Loucy (cell line): ENCODE results near the gene BCAS1.

Source experiments
- H2AFZ ChIP-seq: fragments of 200-600 bp; sonication (generic); 2 replicates; pipeline ENCODE4 v1.6.0; 2016; ENCODE audit warnings: antibody characterized with exemption, mild to moderate bottlenecking, low read length, moderate library complexity
- H3F3A ChIP-seq: fragments of 200-600 bp; 2 replicates; pipeline ENCODE4 v1.6.0; 2016; ENCODE audit warnings: antibody characterized with exemption, low read depth, mild to moderate bottlenecking
- H3K27me3 ChIP-seq: fragments of 200-600 bp; sonication (generic); 2 replicates; pipeline ENCODE4 v1.6.1; 2014; ENCODE audit warnings: low read length, mild to moderate bottlenecking; ENCODE audit not compliant: insufficient read depth, poor library complexity, severe bottlenecking
- H3K36me3 ChIP-seq: fragments of 200-600 bp; sonication (generic); 2 replicates; pipeline ENCODE4 v1.6.1; 2016; ENCODE audit warnings: low read length; ENCODE audit not compliant: insufficient read depth
- H3K4me1 ChIP-seq: fragments of 200-600 bp; sonication (generic); 2 replicates; pipeline ENCODE4 v1.5.1; 2014; ENCODE audit warnings: low read length, mild to moderate bottlenecking; ENCODE audit not compliant: insufficient read depth, poor library complexity, severe bottlenecking
- H3K4me2 ChIP-seq: fragments of 200-600 bp; sonication (generic); 2 replicates; pipeline ENCODE4 v1.6.0; 2014; ENCODE audit warnings: antibody characterized with exemption, low read length, low read depth, mild to moderate bottlenecking; ENCODE audit not compliant: poor library complexity, severe bottlenecking
- H3K4me3 ChIP-seq: fragments of 200-600 bp; sonication (generic); 2 replicates; pipeline ENCODE4 v1.5.1; 2014; ENCODE audit warnings: low read length, mild to moderate bottlenecking, mixed read lengths; ENCODE audit not compliant: poor library complexity, severe bottlenecking
- H3K79me2 ChIP-seq: fragments of 200-600 bp; sonication (generic); 2 replicates; pipeline ENCODE4 v1.6.1; 2014; ENCODE audit warnings: low read length; ENCODE audit not compliant: insufficient read depth
- H3K9ac ChIP-seq: fragments of 200-600 bp; sonication (generic); 2 replicates; pipeline ENCODE4 v1.6.0; 2014; ENCODE audit warnings: mild to moderate bottlenecking, low read depth, low read length, moderate library complexity; ENCODE audit not compliant: poor library complexity, severe bottlenecking
- H3K9me2 ChIP-seq: fragments of 200-600 bp; sonication (generic); replicated peaks from 2 replicates; pipeline ENCODE4 v1.6.1; 2016; ENCODE audit warnings: low read depth, low read length, mixed read lengths
- H3K9me3 ChIP-seq: fragments of 200-600 bp; sonication (generic); 2 replicates; pipeline ENCODE4 v1.6.1; 2014; ENCODE audit warnings: mild to moderate bottlenecking, antibody characterized with exemption, low read length, low read depth; ENCODE audit not compliant: insufficient read depth
- H4K20me1 ChIP-seq: fragments of 200-600 bp; sonication (generic); 2 replicates; pipeline ENCODE4 v1.6.0; 2014; ENCODE audit warnings: antibody characterized with exemption, low read length, mild to moderate bottlenecking; ENCODE audit not compliant: insufficient read depth, poor library complexity, severe bottlenecking
- CTCF ChIP-seq: fragments of 200-600 bp; sonication (generic); conservative IDR thresholded peaks from 2 replicates; pipeline ENCODE4 v1.5.1; 2014; ENCODE audit warnings: mild to moderate bottlenecking, antibody characterized with exemption, low read length
- EZH2phosphoT487 ChIP-seq: fragments of 200-600 bp; IDR thresholded peaks from 2 replicates; pipeline ENCODE4 v1.6.1; 2018; ENCODE audit warnings: antibody characterized with exemption, mild to moderate bottlenecking, moderate library complexity, borderline replicate concordance

Gene BCAS1

GRCh38 chr20:53989401-53989800, 81.0 kb downstream of the BCAS1 start:
- no peak overlapping the region for H3K4me3 ChIP-seq
- no peaks in the 10 kb centered on the region for H3K36me3 ChIP-seq
- H2AFZ ChIP-seq = no peak overlapping the region
- no peak overlapping the region for H3K9ac ChIP-seq
- no peak for TF ChIP-seq CTCF
- TF ChIP-seq EZH2phosphoT487 = no peak
- no peaks in the 10 kb centered on the region for H3K9me3 ChIP-seq
- no peaks in the 10 kb centered on the region for H4K20me1 ChIP-seq
- no peaks in the 10 kb centered on the region for H3K79me2 ChIP-seq
- H3K4me2 ChIP-seq = no peak overlapping the region
- no peaks in the 10 kb centered on the region for H3K4me1 ChIP-seq
- H3K27me3 ChIP-seq = peaks cover 7% of the 10 kb centered on the region
- H3F3A ChIP-seq = no peaks in the 10 kb centered on the region
- H3K9me2 ChIP-seq = no peaks in the 10 kb centered on the region

- H3K79me2 ChIP-seq = no peaks in the 10 kb centered on the region
- H3K4me1 ChIP-seq = no peaks in the 10 kb centered on the region
- H3K4me2 ChIP-seq = no peak overlapping the region
- H2AFZ ChIP-seq = no peak overlapping the region
- no peaks in the 10 kb centered on the region for H4K20me1 ChIP-seq
- H3K4me3 ChIP-seq = no peak overlapping the region
- H3K9ac ChIP-seq = no peak overlapping the region
- peaks cover 3% of the 10 kb centered on the region for H3K27me3 ChIP-seq
- H3K9me2 ChIP-seq = no peaks in the 10 kb centered on the region
- TF ChIP-seq CTCF (no peak), EZH2phosphoT487 (no peak)
- H3K36me3 ChIP-seq = no peaks in the 10 kb centered on the region
- no peaks in the 10 kb centered on the region for H3K9me3 ChIP-seq
- no peaks in the 10 kb centered on the region for H3F3A ChIP-seq
These were observed 84.2 kb downstream of the BCAS1 start for GRCh38 chr20:53986037-53986650.

- Histone ChIP-seq H3K4me2 (no peak overlapping the region), H3K27me3 (no peaks in the 10 kb centered on the region), H3F3A (no peaks in the 10 kb centered on the region), H4K20me1 (no peaks in the 10 kb centered on the region), H3K79me2 (no peaks in the 10 kb centered on the region), H3K4me3 (no peak overlapping the region), H3K36me3 (no peaks in the 10 kb centered on the region), H3K9ac (no peak overlapping the region), H2AFZ (no peak overlapping the region), H3K9me3 (no peaks in the 10 kb centered on the region), H3K9me2 (no peaks in the 10 kb centered on the region), H3K4me1 (no peaks in the 10 kb centered on the region)
- TF ChIP-seq EZH2phosphoT487 (no peak), CTCF (no peak)
These were observed 85.3 kb downstream of the BCAS1 start for GRCh38 chr20:53985150-53985518.
